Activated T-helper 17 cell treated with anti-CD3 and anti-CD28 coated beads, Interleukin-2, amount 50 U/mL, for 72 hours (primary cell): ENCODE data around the gene PSG3. TPM values are rescaled to one million over a fixed set of nuclear protein-coding genes. Genes with fewer than 3 reads are reported as not detected.
"Not testable (repeated sequence)": the region's sequence is repeated elsewhere in the genome, so short reads cannot be mapped to it uniquely, and the experiment has no call there.

Source experiments
- ATAC-seq: fragments of 150-1000 bp; cut with Tn5 transposase; replicated peaks from 2 replicates; pipeline ENCODE4 v1.10.0; 2021; ENCODE audit warnings: mild to moderate bottlenecking, moderate library complexity
- H3K27ac Mint-ChIP-seq: one replicate; pipeline ENCODE4 v1.8.0; 2022; ENCODE audit warnings: mixed read lengths
- H3K27me3 Mint-ChIP-seq: one replicate; pipeline ENCODE4 v1.8.0; 2022; ENCODE audit warnings: mixed read lengths
- H3K36me3 Mint-ChIP-seq: one replicate; pipeline ENCODE4 v1.8.0; 2022; ENCODE audit warnings: low read depth, mild to moderate bottlenecking, mixed read lengths
- H3K4me1 Mint-ChIP-seq: one replicate; pipeline ENCODE4 v1.8.0; 2022; ENCODE audit warnings: mixed read lengths
- H3K4me3 Mint-ChIP-seq: one replicate; pipeline ENCODE4 v1.8.0; 2022; ENCODE audit warnings: mild to moderate bottlenecking, mixed read lengths
- H3K9me3 Mint-ChIP-seq: one replicate; pipeline ENCODE4 v1.8.0; 2022; ENCODE audit warnings: mixed read lengths
- total RNA-seq, 2 donors: library from RNA; stranded (reverse); gene quantifications; one replicate each; pipeline ENCODE4 v1.2.3, GENCODE V29; 2022

Gene PSG3
- total RNA-seq, 2 donors from 2014 or later: 0.13 to 0.19 TPM

- H3K36me3 Mint-ChIP-seq, H3K4me1 Mint-ChIP-seq, H3K27ac Mint-ChIP-seq, H3K4me3 Mint-ChIP-seq, ATAC-seq, H3K9me3 Mint-ChIP-seq: not testable (repeated sequence)
- H3K27me3 Mint-ChIP-seq: peaks cover 21% of the 10 kb centered on the region
These were observed 2.7 kb downstream of the PSG3 start for GRCh38 chr19:42737581-42738011.

GRCh38 chr19:42728341-42728740, 11.9 kb downstream of the PSG3 start:
- peaks cover 33% of the 10 kb centered on the region for H3K27me3 Mint-ChIP-seq
- H3K27ac Mint-ChIP-seq: not testable (repeated sequence)

GRCh38 chr19:42714000-42714399, 26.3 kb downstream of the PSG3 start:
- H3K27ac Mint-ChIP-seq, H3K4me1 Mint-ChIP-seq, H3K36me3 Mint-ChIP-seq, H3K4me3 Mint-ChIP-seq, ATAC-seq, H3K9me3 Mint-ChIP-seq: not testable (repeated sequence)
- H3K27me3 Mint-ChIP-seq: peaks cover 23% of the 10 kb centered on the region

More at GRCh38 chr19:42728341-42728740, 11.9 kb downstream of the PSG3 start:
- H3K36me3 Mint-ChIP-seq, H3K9me3 Mint-ChIP-seq, H3K4me3 Mint-ChIP-seq, H3K4me1 Mint-ChIP-seq, ATAC-seq: not testable (repeated sequence)

GRCh38 chr19:42712753-42713152, 27.5 kb downstream of the PSG3 start:
- H3K4me1 Mint-ChIP-seq, H3K36me3 Mint-ChIP-seq, ATAC-seq, H3K9me3 Mint-ChIP-seq, H3K4me3 Mint-ChIP-seq, H3K27ac Mint-ChIP-seq: not testable (repeated sequence)
- H3K27me3 Mint-ChIP-seq: peaks cover 29% of the 10 kb centered on the region

- H3K36me3 Mint-ChIP-seq, H3K27ac Mint-ChIP-seq, H3K4me1 Mint-ChIP-seq, H3K4me3 Mint-ChIP-seq, H3K9me3 Mint-ChIP-seq, ATAC-seq: not testable (repeated sequence)
- peaks cover 36% of the 10 kb centered on the region for H3K27me3 Mint-ChIP-seq
These were observed 29.3 kb downstream of the PSG3 start for GRCh38 chr19:42710986-42711385.

- H3K9me3 Mint-ChIP-seq: no peaks in the 10 kb centered on the region
- H3K27ac Mint-ChIP-seq: no peak overlapping the region
- H3K27me3 Mint-ChIP-seq: peaks cover 39% of the 10 kb centered on the region
- no peaks in the 10 kb centered on the region for H3K4me1 Mint-ChIP-seq
- no peak for ATAC-seq
- H3K36me3 Mint-ChIP-seq: no peaks in the 10 kb centered on the region
- H3K4me3 Mint-ChIP-seq: no peak overlapping the region
These were observed 42.4 kb downstream of the PSG3 start for GRCh38 chr19:42697884-42698283.

GRCh38 chr19:42695811-42696503, 44.3 kb downstream of the PSG3 start:
- Mint-ChIP-seq H3K9me3 (no peaks in the 10 kb centered on the region), H3K4me1 (no peaks in the 10 kb centered on the region), H3K27me3 (peaks cover 40% of the 10 kb centered on the region), H3K4me3 (no peak overlapping the region), H3K36me3 (no peaks in the 10 kb centered on the region), H3K27ac (no peak overlapping the region)
- no peak for ATAC-seq

GRCh38 chr19:42693760-42694350, 46.4 kb downstream of the PSG3 start:
- Mint-ChIP-seq H3K4me1 (no peaks in the 10 kb centered on the region), H3K9me3 (no peaks in the 10 kb centered on the region), H3K36me3 (no peaks in the 10 kb centered on the region), H3K27me3 (peaks cover 34% of the 10 kb centered on the region), H3K4me3 (no peak overlapping the region), H3K27ac (no peak overlapping the region)
- no peak for ATAC-seq

GRCh38 chr19:42683917-42684513, 56.3 kb downstream of the PSG3 start:
- H3K36me3 Mint-ChIP-seq: no peaks in the 10 kb centered on the region
- H3K27ac Mint-ChIP-seq: no peak overlapping the region
- no peaks in the 10 kb centered on the region for H3K4me1 Mint-ChIP-seq
- ATAC-seq: no peak
- H3K4me3 Mint-ChIP-seq: no peak overlapping the region
- peaks cover 13% of the 10 kb centered on the region for H3K27me3 Mint-ChIP-seq
- peaks cover 26% of the 10 kb centered on the region for H3K9me3 Mint-ChIP-seq

- H3K36me3 Mint-ChIP-seq, H3K27me3 Mint-ChIP-seq, H3K4me3 Mint-ChIP-seq, ATAC-seq, H3K27ac Mint-ChIP-seq, H3K4me1 Mint-ChIP-seq: not testable (repeated sequence)
- H3K9me3 Mint-ChIP-seq: peaks cover 11% of the 10 kb centered on the region
These were observed 64.0 kb downstream of the PSG3 start for GRCh38 chr19:42676326-42676725.

- H3K27me3 Mint-ChIP-seq, H3K27ac Mint-ChIP-seq, ATAC-seq, H3K4me1 Mint-ChIP-seq, H3K36me3 Mint-ChIP-seq, H3K4me3 Mint-ChIP-seq: not testable (repeated sequence)
- peaks cover 11% of the 10 kb centered on the region for H3K9me3 Mint-ChIP-seq
These were observed 65.7 kb downstream of the PSG3 start for GRCh38 chr19:42674549-42674948.

Other genes starting within 250 kb of the PSG3 start
- gene CEACAM1, start 212.0 kb downstream of the PSG3 start, total RNA-seq: 10 to 100 TPM; 20.5 to 24.2 TPM
- not detected for gene CEACAM8, start 145.6 kb downstream of the PSG3 start, total RNA-seq
- gene PSG8, start 25.2 kb upstream of the PSG3 start, total RNA-seq: not detected
- under 1 TPM; 0.45 to 0.58 TPM for gene PSG1, start 139.2 kb upstream of the PSG3 start, total RNA-seq
- gene PSG6, start 177.4 kb upstream of the PSG3 start, total RNA-seq: not detected
- gene PSG7, start 196.7 kb upstream of the PSG3 start, total RNA-seq: not detected